Lung (tissue), 12 donors: ENCODE measurements around the gene CDK11B. TPM values are rescaled to one million over a fixed set of nuclear protein-coding genes. Genes with fewer than 3 reads are reported as not detected.

Experiments used
- ATAC-seq: fragments of 200-7000 bp; cut with Tn5 transposase; one replicate; pipeline ENCODE4 v1.9.1; 2020; ENCODE audit warnings: moderate number of reproducible peaks; ENCODE audit not compliant: insufficient read depth, low FRiP score
- DNase-seq, 3 donors: peaks; one replicate each; pipeline ENCODE4 v3.0.0-alpha.2; 2013 to 2017
- H3K27ac ChIP-seq, 2 donors: one replicate each; pipeline ENCODE4 v1.5.1; 2013; ENCODE audit warnings: mild to moderate bottlenecking in 2 of 2, moderate library complexity in 2 of 2, control low read depth in 1 of 2, inconsistent platforms in 1 of 2, low read depth in 1 of 2, low read length in 1 of 2
- H3K27me3 ChIP-seq, 3 donors: one replicate each; pipeline ENCODE4 v1.5.1; 2013; ENCODE audit warnings: low read length in 2 of 3; ENCODE audit not compliant: control insufficient read depth in 3 of 3, insufficient read depth in 3 of 3
- H3K36me3 ChIP-seq, 4 donors: one replicate each; pipeline ENCODE4 v1.5.1; 2013; ENCODE audit warnings: low read length in 4 of 4, mild to moderate bottlenecking in 1 of 4, moderate library complexity in 1 of 4; ENCODE audit not compliant: control insufficient read depth in 4 of 4, insufficient read depth in 4 of 4
- H3K4me1 ChIP-seq, 5 donors: one replicate each; pipeline ENCODE4 v1.5.1; 2013; ENCODE audit warnings: low read length in 5 of 5, mild to moderate bottlenecking in 2 of 5, moderate library complexity in 1 of 5; ENCODE audit not compliant: control insufficient read depth in 5 of 5, insufficient read depth in 5 of 5
- H3K4me3 ChIP-seq: one replicate; pipeline ENCODE4 v1.5.1; 2013; ENCODE audit warnings: mild to moderate bottlenecking, control low read depth, moderate library complexity
- H3K9ac ChIP-seq, 2 donors: one replicate each; pipeline ENCODE4 v1.5.1; 2013; ENCODE audit warnings: low read length in 2 of 2, control low read depth in 1 of 2; ENCODE audit not compliant: insufficient read depth in 1 of 2
- H3K9me3 ChIP-seq, 4 donors: one replicate each; pipeline ENCODE4 v1.5.1; 2013; ENCODE audit warnings: low read length in 3 of 4, mild to moderate bottlenecking in 1 of 4, moderate library complexity in 1 of 4; ENCODE audit not compliant: control insufficient read depth in 4 of 4, insufficient read depth in 3 of 4
- CTCF ChIP-seq: IDR thresholded peaks from 2 replicates; pipeline ENCODE4 v1.5.1; 2012; ENCODE audit warnings: mild to moderate bottlenecking; ENCODE audit errors: control extremely low read depth, extremely low read depth
- WGBS, 2 donors: extraction: QIAGEN DNeasy Blood & Tissue Kit; methylation state at CpG; one replicate each; pipeline ENCODE4 v1.1.7; 2013; 5-methylcytosine and 5-hydroxymethylcytosine counted together
- polyA plus RNA-seq, 2 donors: library from polyadenylated mRNA; stranded (reverse); fragments of 200-250 nt; gene quantifications; one replicate each; pipeline ENCODE4 v1.2.1, GENCODE V29; 2013
- total RNA-seq, 2 donors: library from RNA; depleted of rRNA in 1 of 2; stranded (reverse); fragments of >200 nt in 1 of 2; gene quantifications; one replicate each; pipeline ENCODE4 v1.2.1, GENCODE V29; 2014 to 2021
- donor health status: control.
- donor health status: control.
- donor health status: Bipolar disorder and iron deficiency.
- donor health status: healthy.
- donor health status: DM: yes; HTN: yes; CAD: no.

The CDK11B gene
- total and polyA plus RNA-seq, 4 donors, result 15.7 to 39.6 (median 24.2) TPM

- Histone ChIP-seq H3K36me3 (peaks cover 0 to 6% (median 6%) of the 10 kb centered on the region in 4 donors), H3K4me1 (peaks cover 0 to 14% (median 0%) of the 10 kb centered on the region in 5 donors), H3K27ac (no peak overlapping the region), H3K27me3 (no peaks in the 10 kb centered on the region), H3K4me3 (no peak overlapping the region), H3K9ac (no peak overlapping the region), H3K9me3 (no peaks in the 10 kb centered on the region)
- ATAC-seq (no peak), DNase-seq (no peak)
- TF ChIP-seq CTCF, result no peak
- WGBS, 2 donors, result 87 to 91% methylated on average over 28 of the region's 28 CpGs
These were observed 25.4 kb upstream of the CDK11B start for GRCh38 chr1:1684031-1684681.

GRCh38 chr1:1683104-1683905 is 24.5 kb upstream of the CDK11B start:
- peaks cover 0 to 6% (median 4%) of the 10 kb centered on the region in 4 donors for H3K36me3 ChIP-seq
- H3K9me3 ChIP-seq, result no peaks in the 10 kb centered on the region
- H3K4me1 ChIP-seq, result peaks cover 0 to 14% (median 7%) of the 10 kb centered on the region in 5 donors
- 78 to 85% methylated on average over 26 of the region's 26 CpGs for WGBS, 2 donors
- no peak overlapping the region for H3K9ac ChIP-seq
- ATAC-seq (no peak), DNase-seq (peak in 2 of 3 donors; percentile 25 to 36)
- H3K4me3 ChIP-seq, result no peak overlapping the region
- no peaks in the 10 kb centered on the region for H3K27me3 ChIP-seq
- no peak for TF ChIP-seq CTCF
- peak overlapping the region in 1 of 2 donors; percentile 39 for H3K27ac ChIP-seq

- H3K27ac ChIP-seq, result no peak overlapping the region
- H3K9me3 ChIP-seq, result no peaks in the 10 kb centered on the region
- peaks cover 0 to 14% (median 7%) of the 10 kb centered on the region in 5 donors for H3K4me1 ChIP-seq
- H3K4me3 ChIP-seq, result no peak overlapping the region
- 73 to 81% methylated on average over 11 of the region's 11 CpGs for WGBS, 2 donors
- peaks cover 0 to 6% (median 1%) of the 10 kb centered on the region in 4 donors for H3K36me3 ChIP-seq
- no peak for DNase-seq
- no peak overlapping the region for H3K9ac ChIP-seq
- no peak for TF ChIP-seq CTCF
- H3K27me3 ChIP-seq, result no peaks in the 10 kb centered on the region
- ATAC-seq, result no peak
These were observed 22.1 kb upstream of the CDK11B start for GRCh38 chr1:1680912-1681273.
